Smooth muscle cell of trachea (primary cell): ENCODE results near the gene FUNDC1. TPM values are rescaled to one million over a fixed set of nuclear protein-coding genes. Genes with fewer than 3 reads are reported as not detected.

Experiments used
- total RNA-seq: library from RNA; depleted of rRNA; stranded (reverse); fragments of >200 nt; gene quantifications from 2 replicates; pipeline ENCODE4 v1.2.1, GENCODE V29; 2014

Gene FUNDC1
- 11.4 and 14.0 TPM in 2 replicates for total RNA-seq

GRCh38 chrX:44542567-44543325 lies at the start of gene FUNDC1:
Gene FUNDC1, minus strand, starts transcription at chrX:44542859. Its CDS starts 27 bp downstream, at chrX:44542832.

Other genes with a start within 250 kb of the FUNDC1 start
- gene EFHC2, start 199.2 kb downstream of the FUNDC1 start, total RNA-seq: 0.29 and 1.2 TPM in 2 replicates